ENCODE measurements around the gene CLK1. TPM values are rescaled to one million over a fixed set of nuclear protein-coding genes. Genes with fewer than 3 reads are reported as not detected.

The CLK1 gene
- total and polyA plus RNA-seq, 2 of the 13 experiments (the other 11 are each of a cell fraction or from before 2014, with no cell fraction given), result 66.6 to 101 TPM

- peak; percentile 21; the same call in 1 of the 2 replicates for TF ChIP-seq ZNF619 (CRISPR knock-in tag; IDR thresholded peaks at IDR 0.05)
- TF ChIP-seq RFX5 (IDR thresholded peaks at IDR 0.05; ENCODE audit: low read depth, low read length), result no peak; the same call in 1 of the 2 replicates
- no peak for TF ChIP-seq ATM (IDR thresholded peaks at IDR 0.05; ENCODE audit: borderline replicate concordance)
- no peak for TF ChIP-seq REL (CRISPR knock-in tag; conservative IDR thresholded peaks at IDR 0.05)
- TF ChIP-seq ARHGAP35 (CRISPR knock-in tag; IDR thresholded peaks at IDR 0.05; ENCODE audit: borderline replicate concordance), result no peak; the same call in 1 of the 2 replicates
- no peak for TF ChIP-seq MTF2 (CRISPR knock-in tag; IDR thresholded peaks at IDR 0.05; ENCODE audit: borderline replicate concordance)
- TF ChIP-seq RNF2 (conservative IDR thresholded peaks at IDR 0.05; ENCODE audit: low read depth), result peak; percentile 10; the same call in 1 of the 2 replicates
- TF ChIP-seq CBX2 (IDR thresholded peaks at IDR 0.05; ENCODE audit: low read depth, low read length), result no peak
- 0 out of 2 replicates have a peak, but pooled peaks have one; percentile 10 for TF ChIP-seq CBX2 (CRISPR knock-in tag; IDR thresholded peaks at IDR 0.05; ENCODE audit: low read depth)
- no peak for TF ChIP-seq TCF7L2 (IDR thresholded peaks at IDR 0.05; ENCODE audit: low read depth, low read length)
- no peak; the same call in none of the 2 replicates for TF ChIP-seq TIGD3 (CRISPR knock-in tag; IDR thresholded peaks at IDR 0.05; ENCODE audit: borderline replicate concordance)
- TF ChIP-seq NAIF1 (CRISPR knock-in tag; IDR thresholded peaks at IDR 0.05; ENCODE audit: borderline replicate concordance), result no peak
- peak; percentile 72 for TF ChIP-seq MXI1 (IDR thresholded peaks at IDR 0.05; ENCODE audit: borderline replicate concordance, low read depth, low read length)
- no peak for TF ChIP-seq ZNF552 (CRISPR knock-in tag; IDR thresholded peaks at IDR 0.05; ENCODE audit: borderline replicate concordance)
- peak; percentile 61; the same call in 1 of the 2 replicates for TF ChIP-seq ZNF281 (CRISPR knock-in tag; IDR thresholded peaks at IDR 0.05; ENCODE audit: borderline replicate concordance)
- 0 out of 2 replicates have a peak, but pooled peaks have one; percentile 61 for TF ChIP-seq ZNF720 (CRISPR knock-in tag; IDR thresholded peaks at IDR 0.05)
- peak; percentile 98 for TF ChIP-seq PHF8 (CRISPR knock-in tag; IDR thresholded peaks at IDR 0.05)
- TF ChIP-seq NRL (CRISPR knock-in tag; IDR thresholded peaks at IDR 0.05; ENCODE audit: borderline replicate concordance), result peak; percentile 28; the same call in 1 of the 2 replicates
- peak; percentile 81 for TF ChIP-seq PHF20 (CRISPR knock-in tag; IDR thresholded peaks at IDR 0.05)
- peak; percentile 11; the same call in 1 of the 2 replicates for TF ChIP-seq HOXA3 (CRISPR knock-in tag; IDR thresholded peaks at IDR 0.05)
- 0 out of 2 replicates have a peak, but pooled peaks have one; percentile 75 for TF ChIP-seq GLI4 (CRISPR knock-in tag; IDR thresholded peaks at IDR 0.05; ENCODE audit: borderline replicate concordance)
- TF ChIP-seq ZFAT (CRISPR knock-in tag; conservative IDR thresholded peaks at IDR 0.05), result 0 out of 2 replicates have a peak, but pooled peaks have one; percentile 43
- no peak; the same call in none of the 2 replicates for TF ChIP-seq MTERF4 (CRISPR knock-in tag; IDR thresholded peaks at IDR 0.05)
- TF ChIP-seq MAX (IDR thresholded peaks at IDR 0.05), result 0 out of 2 replicates have a peak, but pooled peaks have one; percentile 41
- peak; percentile 90 to 96 for TF ChIP-seq POLR2A (IDR thresholded peaks at IDR 0.05; ENCODE audit: insufficient read depth in 1 of 2, low read depth in 2 of 2, low read length in 2 of 2)
These were observed 52.9 kb downstream of the CLK1 start, which contains the start of gene BZW1 (continued) for GRCh38 chr2:200811333-200812121.
